DMS114 treated with DMSO at 0.1 percent for 48 hours (cell line): ENCODE results near the gene ZIC1.
A peak's percentile ranks its signal among the peaks of the same experiment; 100 is the strongest.

ENCODE experiments used
- DNase-seq: peaks from one replicate; lab custom pipeline; 2025; ENCODE audit not compliant: unreplicated experiment; lab: John Stamatoyannopoulos, UW

Gene ZIC1

GRCh38 chr3:147379651-147380050, 29.5 kb upstream of the ZIC1 start:
- DNase-seq, result no peak

- DNase-seq, result no peak
Observed at GRCh38 chr3:147380387-147380951, 28.7 kb upstream of the ZIC1 start.

GRCh38 chr3:147380977-147381376, 28.2 kb upstream of the ZIC1 start:
- no peak for DNase-seq

- DNase-seq, result no peak
Observed at GRCh38 chr3:147381596-147381995, 27.6 kb upstream of the ZIC1 start.

GRCh38 chr3:147383617-147384016, 25.5 kb upstream of the ZIC1 start:
- DNase-seq, result no peak

- DNase-seq, result no peak
Observed at GRCh38 chr3:147384210-147385058, 24.7 kb upstream of the ZIC1 start.

GRCh38 chr3:147385059-147386012, 23.8 kb upstream of the ZIC1 start:
- no peak for DNase-seq

- DNase-seq, result no peak
Observed at GRCh38 chr3:147387291-147387884, 21.8 kb upstream of the ZIC1 start.

- DNase-seq, result no peak
Observed at GRCh38 chr3:147387885-147388699, 21.1 kb upstream of the ZIC1 start.

- DNase-seq, result no peak
Observed at GRCh38 chr3:147388700-147389580, 20.2 kb upstream of the ZIC1 start.

GRCh38 chr3:147389717-147390116, 19.4 kb upstream of the ZIC1 start:
- no peak for DNase-seq

- no peak for DNase-seq
Observed at GRCh38 chr3:147390589-147391569, 18.3 kb upstream of the ZIC1 start.

GRCh38 chr3:147391781-147392624, 17.2 kb upstream of the ZIC1 start:
- DNase-seq, result peak; percentile 53

- DNase-seq, result no peak
Observed at GRCh38 chr3:147392625-147392946, 16.6 kb upstream of the ZIC1 start.

- DNase-seq, result peak; percentile 20
Observed at GRCh38 chr3:147393261-147393942, 15.8 kb upstream of the ZIC1 start.

GRCh38 chr3:147393943-147394883, 15.0 kb upstream of the ZIC1 start:
- no peak for DNase-seq
